DOHH2 (cell line): ENCODE measurements around the gene DYRK2.

Experiments
- EZH2phosphoT487 ChIP-seq: fragments of 200-600 bp; sonication (generic); IDR thresholded peaks from 2 replicates; pipeline ENCODE4 v1.6.1; 2017; ENCODE audit warnings: borderline replicate concordance, mild to moderate bottlenecking, antibody characterized with exemption, low read length, moderate library complexity, mixed read lengths
- TF ChIP-seq, protein P1 (sequence below): fragments of 200-600 bp; sonication (generic); IDR thresholded peaks from one replicate; pipeline ENCODE4 v1.5.1; 2014; ENCODE audit warnings: antibody characterized with exemption, mild to moderate bottlenecking, low read depth, low read length; ENCODE audit not compliant: poor library complexity, severe bottlenecking

DNA sequence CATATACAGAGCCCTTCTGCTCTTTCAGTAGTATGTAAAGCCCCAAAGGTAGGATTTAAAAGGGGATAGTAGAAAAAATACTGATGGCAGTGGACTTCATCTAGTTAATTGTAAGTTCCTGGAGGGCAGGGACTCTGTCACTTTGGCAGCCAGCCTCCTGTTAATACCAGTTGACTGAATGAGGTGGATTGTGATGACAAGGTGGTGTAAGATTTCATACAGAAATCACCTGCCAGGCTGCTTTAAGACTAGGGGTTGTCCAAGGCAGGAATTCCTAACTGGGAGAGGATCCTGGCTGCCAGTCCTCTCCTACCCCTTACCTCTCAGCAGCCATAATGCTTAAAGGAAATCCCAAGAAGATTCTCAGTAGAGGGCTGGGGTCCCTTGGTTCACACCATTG, 7.3 kb downstream of the DYRK2 start:
- TF ChIP-seq, protein P1, sequence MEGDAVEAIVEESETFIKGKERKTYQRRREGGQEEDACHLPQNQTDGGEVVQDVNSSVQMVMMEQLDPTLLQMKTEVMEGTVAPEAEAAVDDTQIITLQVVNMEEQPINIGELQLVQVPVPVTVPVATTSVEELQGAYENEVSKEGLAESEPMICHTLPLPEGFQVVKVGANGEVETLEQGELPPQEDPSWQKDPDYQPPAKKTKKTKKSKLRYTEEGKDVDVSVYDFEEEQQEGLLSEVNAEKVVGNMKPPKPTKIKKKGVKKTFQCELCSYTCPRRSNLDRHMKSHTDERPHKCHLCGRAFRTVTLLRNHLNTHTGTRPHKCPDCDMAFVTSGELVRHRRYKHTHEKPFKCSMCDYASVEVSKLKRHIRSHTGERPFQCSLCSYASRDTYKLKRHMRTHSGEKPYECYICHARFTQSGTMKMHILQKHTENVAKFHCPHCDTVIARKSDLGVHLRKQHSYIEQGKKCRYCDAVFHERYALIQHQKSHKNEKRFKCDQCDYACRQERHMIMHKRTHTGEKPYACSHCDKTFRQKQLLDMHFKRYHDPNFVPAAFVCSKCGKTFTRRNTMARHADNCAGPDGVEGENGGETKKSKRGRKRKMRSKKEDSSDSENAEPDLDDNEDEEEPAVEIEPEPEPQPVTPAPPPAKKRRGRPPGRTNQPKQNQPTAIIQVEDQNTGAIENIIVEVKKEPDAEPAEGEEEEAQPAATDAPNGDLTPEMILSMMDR = no peak
- TF ChIP-seq EZH2phosphoT487 = no peak
